Measurements from ENCODE around the gene METTL21C. TPM values are rescaled to one million over a fixed set of nuclear protein-coding genes. Genes with fewer than 3 reads are reported as not detected.

METTL21C gene
- polyA plus RNA-seq, 1 donor from 2014 or later: not detected

DNA sequence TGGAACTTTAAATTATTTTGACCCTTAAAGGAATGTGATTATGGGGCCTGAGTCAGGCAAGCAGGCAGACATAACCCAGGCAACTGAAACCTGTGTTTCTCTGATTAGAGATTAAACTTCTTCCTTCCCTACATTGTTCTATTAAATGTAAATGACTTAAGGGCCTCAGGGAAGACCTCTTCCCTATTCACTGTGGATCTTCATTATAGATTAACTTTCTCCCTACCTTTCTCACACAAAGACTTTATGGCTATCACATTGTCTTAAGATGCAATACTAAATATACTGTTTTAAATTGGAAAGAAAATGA lies 8.8 kb upstream of the METTL21C start:
- H3K4me3 ChIP-seq (ENCODE audit: low read length): no peak overlapping the region
- peak overlapping the region; percentile 41 for H3K27ac ChIP-seq (ENCODE audit: low read length)
- H4K20me1 ChIP-seq (ENCODE audit: insufficient read depth): no peaks in the 10 kb centered on the region
- H2AFZ ChIP-seq (ENCODE audit: low read depth, low read length): no peak overlapping the region
- H3K9ac ChIP-seq (ENCODE audit: low read length): no peak overlapping the region
- H3K4me2 ChIP-seq (ENCODE audit: low read length): no peak overlapping the region
- no peak for TF ChIP-seq POLR2AphosphoS5 (IDR thresholded peaks at IDR 0.05)
- TF ChIP-seq RAD21 (conservative IDR thresholded peaks at IDR 0.05): no peak
- TF ChIP-seq, protein P1, sequence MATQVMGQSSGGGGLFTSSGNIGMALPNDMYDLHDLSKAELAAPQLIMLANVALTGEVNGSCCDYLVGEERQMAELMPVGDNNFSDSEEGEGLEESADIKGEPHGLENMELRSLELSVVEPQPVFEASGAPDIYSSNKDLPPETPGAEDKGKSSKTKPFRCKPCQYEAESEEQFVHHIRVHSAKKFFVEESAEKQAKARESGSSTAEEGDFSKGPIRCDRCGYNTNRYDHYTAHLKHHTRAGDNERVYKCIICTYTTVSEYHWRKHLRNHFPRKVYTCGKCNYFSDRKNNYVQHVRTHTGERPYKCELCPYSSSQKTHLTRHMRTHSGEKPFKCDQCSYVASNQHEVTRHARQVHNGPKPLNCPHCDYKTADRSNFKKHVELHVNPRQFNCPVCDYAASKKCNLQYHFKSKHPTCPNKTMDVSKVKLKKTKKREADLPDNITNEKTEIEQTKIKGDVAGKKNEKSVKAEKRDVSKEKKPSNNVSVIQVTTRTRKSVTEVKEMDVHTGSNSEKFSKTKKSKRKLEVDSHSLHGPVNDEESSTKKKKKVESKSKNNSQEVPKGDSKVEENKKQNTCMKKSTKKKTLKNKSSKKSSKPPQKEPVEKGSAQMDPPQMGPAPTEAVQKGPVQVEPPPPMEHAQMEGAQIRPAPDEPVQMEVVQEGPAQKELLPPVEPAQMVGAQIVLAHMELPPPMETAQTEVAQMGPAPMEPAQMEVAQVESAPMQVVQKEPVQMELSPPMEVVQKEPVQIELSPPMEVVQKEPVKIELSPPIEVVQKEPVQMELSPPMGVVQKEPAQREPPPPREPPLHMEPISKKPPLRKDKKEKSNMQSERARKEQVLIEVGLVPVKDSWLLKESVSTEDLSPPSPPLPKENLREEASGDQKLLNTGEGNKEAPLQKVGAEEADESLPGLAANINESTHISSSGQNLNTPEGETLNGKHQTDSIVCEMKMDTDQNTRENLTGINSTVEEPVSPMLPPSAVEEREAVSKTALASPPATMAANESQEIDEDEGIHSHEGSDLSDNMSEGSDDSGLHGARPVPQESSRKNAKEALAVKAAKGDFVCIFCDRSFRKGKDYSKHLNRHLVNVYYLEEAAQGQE (IDR thresholded peaks at IDR 0.05; ENCODE audit: borderline replicate concordance): no peak
- no peak for TF ChIP-seq EZH2 (IDR thresholded peaks at IDR 0.05; ENCODE audit: borderline replicate concordance, insufficient read depth, low read length, poor library complexity, severe bottlenecking)
- TF ChIP-seq, protein P2, sequence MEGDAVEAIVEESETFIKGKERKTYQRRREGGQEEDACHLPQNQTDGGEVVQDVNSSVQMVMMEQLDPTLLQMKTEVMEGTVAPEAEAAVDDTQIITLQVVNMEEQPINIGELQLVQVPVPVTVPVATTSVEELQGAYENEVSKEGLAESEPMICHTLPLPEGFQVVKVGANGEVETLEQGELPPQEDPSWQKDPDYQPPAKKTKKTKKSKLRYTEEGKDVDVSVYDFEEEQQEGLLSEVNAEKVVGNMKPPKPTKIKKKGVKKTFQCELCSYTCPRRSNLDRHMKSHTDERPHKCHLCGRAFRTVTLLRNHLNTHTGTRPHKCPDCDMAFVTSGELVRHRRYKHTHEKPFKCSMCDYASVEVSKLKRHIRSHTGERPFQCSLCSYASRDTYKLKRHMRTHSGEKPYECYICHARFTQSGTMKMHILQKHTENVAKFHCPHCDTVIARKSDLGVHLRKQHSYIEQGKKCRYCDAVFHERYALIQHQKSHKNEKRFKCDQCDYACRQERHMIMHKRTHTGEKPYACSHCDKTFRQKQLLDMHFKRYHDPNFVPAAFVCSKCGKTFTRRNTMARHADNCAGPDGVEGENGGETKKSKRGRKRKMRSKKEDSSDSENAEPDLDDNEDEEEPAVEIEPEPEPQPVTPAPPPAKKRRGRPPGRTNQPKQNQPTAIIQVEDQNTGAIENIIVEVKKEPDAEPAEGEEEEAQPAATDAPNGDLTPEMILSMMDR (IDR thresholded peaks at IDR 0.05; ENCODE audit: poor library complexity, severe bottlenecking): no peak
- no peak for TF ChIP-seq SMC3 (conservative IDR thresholded peaks at IDR 0.05; ENCODE audit: poor library complexity)
- TF ChIP-seq EP300 (conservative IDR thresholded peaks at IDR 0.05; ENCODE audit: poor library complexity, severe bottlenecking): no peak
- TF ChIP-seq MXI1 (conservative IDR thresholded peaks at IDR 0.05; ENCODE audit: poor library complexity, severe bottlenecking): no peak
- no peak for TF ChIP-seq TAF1 (IDR thresholded peaks at IDR 0.05; ENCODE audit: low read depth)
- no peaks in the 10 kb centered on the region for H3K27me3 ChIP-seq (ENCODE audit: insufficient read depth, low read depth, low read length)
- H3K36me3 ChIP-seq (ENCODE audit: insufficient read depth, low read length): no peaks in the 10 kb centered on the region
- no peaks in the 10 kb centered on the region for H3F3A ChIP-seq (ENCODE audit: insufficient read depth, low read length, poor library complexity, severe bottlenecking)
- H3K79me2 ChIP-seq (replicated peaks; ENCODE audit: insufficient read depth, low read length): no peaks in the 10 kb centered on the region
- no peaks in the 10 kb centered on the region for H3K9me2 ChIP-seq (ENCODE audit: insufficient read depth, low read length)
- no peaks in the 10 kb centered on the region for H3K9me3 ChIP-seq (ENCODE audit: low read length)

DNA sequence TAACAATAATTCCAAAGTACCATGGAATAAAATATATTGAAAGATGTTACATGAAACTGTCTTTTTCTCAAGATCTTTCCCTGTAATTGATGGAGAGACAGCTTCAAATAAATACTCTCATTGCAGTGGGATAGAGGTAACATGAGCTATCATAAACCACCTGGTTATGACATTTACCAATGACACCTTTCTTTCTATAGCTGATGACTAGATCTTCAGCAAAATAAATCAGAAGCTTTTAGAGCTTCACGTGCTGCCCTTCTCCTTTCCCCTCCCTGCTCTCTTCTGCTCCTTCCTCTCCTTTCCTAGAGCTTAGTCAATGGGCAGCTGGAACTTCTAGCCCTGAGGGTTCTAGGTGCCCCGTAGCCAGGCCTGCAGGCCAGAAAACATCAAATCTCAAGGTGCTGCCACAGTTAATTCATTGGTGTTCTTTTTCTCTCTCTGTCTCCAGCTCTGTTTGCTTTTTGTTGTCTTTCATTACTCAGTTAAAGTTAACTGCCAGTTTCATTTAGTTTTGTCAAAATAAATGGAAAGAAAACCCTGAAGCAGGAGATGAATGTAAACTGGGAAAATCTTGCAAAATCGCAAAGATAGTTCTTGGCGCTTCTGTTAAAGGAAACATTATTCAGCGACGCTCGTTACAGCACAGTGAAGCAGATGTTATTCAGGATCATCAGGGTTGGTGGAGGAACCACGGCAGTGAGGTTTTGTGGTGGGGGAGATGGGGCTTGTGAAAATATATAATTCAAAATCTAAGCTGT lies 8.3 kb upstream of the METTL21C start:
- Histone ChIP-seq H3K27ac (ENCODE audit: low read length) (peak overlapping the region; percentile 41), H4K20me1 (ENCODE audit: insufficient read depth) (no peaks in the 10 kb centered on the region), H3K9me2 (ENCODE audit: insufficient read depth, low read length) (no peaks in the 10 kb centered on the region), H3K27me3 (ENCODE audit: insufficient read depth, low read depth, low read length) (no peaks in the 10 kb centered on the region), H3F3A (ENCODE audit: insufficient read depth, low read length, poor library complexity, severe bottlenecking) (no peaks in the 10 kb centered on the region), H3K36me3 (ENCODE audit: insufficient read depth, low read length) (no peaks in the 10 kb centered on the region), H3K79me2 (replicated peaks; ENCODE audit: insufficient read depth, low read length) (no peaks in the 10 kb centered on the region), H3K9me3 (ENCODE audit: low read length) (no peaks in the 10 kb centered on the region), H2AFZ (ENCODE audit: low read depth, low read length) (no peak overlapping the region), H3K9ac (ENCODE audit: low read length) (no peak overlapping the region), H3K4me2 (ENCODE audit: low read length) (no peak overlapping the region), H3K4me3 (ENCODE audit: low read length) (no peak overlapping the region)
- TF ChIP-seq, protein P2 (IDR thresholded peaks at IDR 0.05; ENCODE audit: poor library complexity, severe bottlenecking): no peak
- TF ChIP-seq, protein P1 (IDR thresholded peaks at IDR 0.05; ENCODE audit: borderline replicate concordance): peak; percentile 27

Measured in neural cell (in vitro differentiated cells).